Nephron progenitor cell (in vitro differentiated cells): ENCODE results near the gene ANKRD24.
"Not testable (repeated sequence)": the region's sequence is repeated elsewhere in the genome, so short reads cannot be mapped to it uniquely, and the experiment has no call there.

Source experiments
- DNase-seq: peaks from one replicate; pipeline ENCODE4 v3.0.0; 2021
- H3K27ac Mint-ChIP-seq: 2 replicates; pipeline ENCODE4 v1.8.0; 2021; ENCODE audit warnings: mild to moderate bottlenecking, moderate library complexity, mixed read lengths
- H3K27me3 Mint-ChIP-seq: 2 replicates; pipeline ENCODE4 v1.8.0; 2021; ENCODE audit warnings: mild to moderate bottlenecking, low read depth, mixed read lengths; ENCODE audit not compliant: poor library complexity
- H3K36me3 Mint-ChIP-seq: 2 replicates; pipeline ENCODE4 v1.8.0; 2021; ENCODE audit warnings: low read depth, mixed read lengths
- H3K4me1 Mint-ChIP-seq: 2 replicates; pipeline ENCODE4 v1.8.0; 2021; ENCODE audit warnings: mixed read lengths
- H3K4me3 Mint-ChIP-seq: 2 replicates; pipeline ENCODE4 v1.8.0; 2021; ENCODE audit warnings: mild to moderate bottlenecking, moderate library complexity, mixed read lengths
- H3K9me3 Mint-ChIP-seq: 2 replicates; pipeline ENCODE4 v1.8.0; 2021; ENCODE audit warnings: mild to moderate bottlenecking, moderate library complexity, mixed read lengths
- CTCF ChIP-seq: fragments of 200-600 bp; sonication (generic); IDR thresholded peaks from 2 replicates; pipeline ENCODE4 v1.5.0; 2021; ENCODE audit warnings: antibody characterized with exemption

Gene ANKRD24

GRCh38 chr19:4267901-4268815 is 85.7 kb downstream of the ANKRD24 start:
- no peak overlapping the region for H3K27ac Mint-ChIP-seq
- no peaks in the 10 kb centered on the region for H3K9me3 Mint-ChIP-seq
- H3K36me3 Mint-ChIP-seq = peaks cover 34% of the 10 kb centered on the region
- no peak overlapping the region for H3K4me3 Mint-ChIP-seq
- H3K27me3 Mint-ChIP-seq = no peaks in the 10 kb centered on the region
- TF ChIP-seq CTCF = no peak
- H3K4me1 Mint-ChIP-seq = no peaks in the 10 kb centered on the region
- no peak for DNase-seq

GRCh38 chr19:4268816-4269430 is 86.4 kb downstream of the ANKRD24 start:
- no peak overlapping the region for H3K4me3 Mint-ChIP-seq
- no peak for TF ChIP-seq CTCF
- no peak overlapping the region for H3K27ac Mint-ChIP-seq
- H3K27me3 Mint-ChIP-seq = no peaks in the 10 kb centered on the region
- H3K36me3 Mint-ChIP-seq = peaks cover 34% of the 10 kb centered on the region
- DNase-seq = no peak
- no peaks in the 10 kb centered on the region for H3K9me3 Mint-ChIP-seq
- no peaks in the 10 kb centered on the region for H3K4me1 Mint-ChIP-seq

GRCh38 chr19:4272894-4273293 is 90.4 kb downstream of the ANKRD24 start:
- no peak for DNase-seq
- no peak for TF ChIP-seq CTCF
- H3K36me3 Mint-ChIP-seq = peaks cover 13% of the 10 kb centered on the region
- no peaks in the 10 kb centered on the region for H3K9me3 Mint-ChIP-seq
- no peak overlapping the region for H3K27ac Mint-ChIP-seq
- no peak overlapping the region for H3K4me3 Mint-ChIP-seq
- peaks cover 1% of the 10 kb centered on the region for H3K4me1 Mint-ChIP-seq
- peaks cover 15% of the 10 kb centered on the region for H3K27me3 Mint-ChIP-seq

- H3K27me3 Mint-ChIP-seq = peaks cover 25% of the 10 kb centered on the region
- peaks cover 11% of the 10 kb centered on the region for H3K4me1 Mint-ChIP-seq
- not testable (repeated sequence) for H3K4me3 Mint-ChIP-seq
Observed at GRCh38 chr19:4274321-4274686, 91.8 kb downstream of the ANKRD24 start.

More at GRCh38 chr19:4274321-4274686, 91.8 kb downstream of the ANKRD24 start:
- not testable (repeated sequence) for DNase-seq, H3K27ac Mint-ChIP-seq, H3K9me3 Mint-ChIP-seq, H3K36me3 Mint-ChIP-seq
